Epidermal melanocyte (primary cell): Measurements from ENCODE around the gene RGPD6.
"Not testable (repeated sequence)": the region's sequence is repeated elsewhere in the genome, so short reads cannot be mapped to it uniquely, and the experiment has no call there.

Experiments
- DNase-seq: peaks from one replicate; pipeline ENCODE4 v3.0.0; 2011; ENCODE audit warnings: low spot score; ENCODE audit not compliant: insufficient read length

RGPD6 gene

DNA sequence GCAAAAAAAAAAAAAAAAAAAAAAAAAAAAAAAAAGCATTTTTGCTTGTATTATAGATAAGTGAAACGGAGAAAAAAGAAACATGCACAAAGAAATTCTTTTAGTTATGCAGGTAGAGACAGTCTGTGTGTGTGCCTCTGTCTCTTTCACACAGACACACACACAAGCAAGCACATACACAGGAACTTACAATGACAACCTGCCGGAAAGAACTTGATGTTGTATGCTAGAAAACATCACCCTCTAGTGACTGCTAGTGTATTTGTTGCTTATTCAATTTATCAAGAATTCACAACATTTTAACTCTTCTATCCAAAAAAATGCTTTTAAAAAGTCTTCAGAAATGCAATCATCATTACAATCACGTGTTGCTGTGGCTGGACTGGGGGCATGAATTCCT lies 95.8 kb downstream of the RGPD6 start:
- not testable (repeated sequence) for DNase-seq

DNA sequence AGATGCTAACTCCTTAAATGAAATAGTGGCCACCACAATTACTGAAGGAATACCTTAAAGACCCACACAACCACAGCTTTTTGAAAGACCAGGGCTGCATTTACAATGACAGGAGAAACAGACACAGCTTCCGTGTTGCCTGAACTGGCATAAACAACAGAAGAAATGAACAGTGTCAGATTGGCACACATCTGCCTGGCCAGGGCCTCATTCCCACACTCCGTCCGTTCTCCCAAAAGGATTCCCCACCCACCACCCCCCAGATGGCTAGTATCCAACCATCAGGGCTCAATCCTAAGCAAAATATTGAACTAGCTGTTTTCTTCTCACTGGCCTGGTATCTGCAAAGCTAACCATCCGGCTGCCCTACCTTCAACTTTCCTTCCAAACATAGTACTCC lies 96.9 kb downstream of the RGPD6 start:
- not testable (repeated sequence) for DNase-seq

DNA sequence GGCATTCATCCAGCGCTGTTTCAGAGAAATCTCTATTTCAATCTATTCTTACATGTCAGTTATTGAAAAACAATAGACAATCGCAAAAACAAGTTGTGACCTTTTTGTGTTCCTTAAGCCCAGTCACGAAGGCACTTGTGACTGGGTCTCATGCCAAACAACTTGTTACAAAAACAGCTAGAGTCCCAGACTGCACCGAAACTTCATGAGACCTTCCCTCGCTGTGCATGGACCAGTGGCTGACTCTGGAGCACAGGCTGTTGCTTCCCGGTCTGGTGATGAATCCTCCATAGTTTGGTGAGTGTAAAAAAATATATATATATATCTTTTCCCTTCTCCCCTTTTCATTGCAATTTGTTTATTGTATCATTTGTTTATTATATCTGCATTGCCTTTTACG lies 99.7 kb downstream of the RGPD6 start:
- DNase-seq: not testable (repeated sequence)

- DNase-seq: not testable (repeated sequence)
These were observed 100.1 kb downstream of the RGPD6 start for GRCh38 chr2:110476952-110477351.

DNA sequence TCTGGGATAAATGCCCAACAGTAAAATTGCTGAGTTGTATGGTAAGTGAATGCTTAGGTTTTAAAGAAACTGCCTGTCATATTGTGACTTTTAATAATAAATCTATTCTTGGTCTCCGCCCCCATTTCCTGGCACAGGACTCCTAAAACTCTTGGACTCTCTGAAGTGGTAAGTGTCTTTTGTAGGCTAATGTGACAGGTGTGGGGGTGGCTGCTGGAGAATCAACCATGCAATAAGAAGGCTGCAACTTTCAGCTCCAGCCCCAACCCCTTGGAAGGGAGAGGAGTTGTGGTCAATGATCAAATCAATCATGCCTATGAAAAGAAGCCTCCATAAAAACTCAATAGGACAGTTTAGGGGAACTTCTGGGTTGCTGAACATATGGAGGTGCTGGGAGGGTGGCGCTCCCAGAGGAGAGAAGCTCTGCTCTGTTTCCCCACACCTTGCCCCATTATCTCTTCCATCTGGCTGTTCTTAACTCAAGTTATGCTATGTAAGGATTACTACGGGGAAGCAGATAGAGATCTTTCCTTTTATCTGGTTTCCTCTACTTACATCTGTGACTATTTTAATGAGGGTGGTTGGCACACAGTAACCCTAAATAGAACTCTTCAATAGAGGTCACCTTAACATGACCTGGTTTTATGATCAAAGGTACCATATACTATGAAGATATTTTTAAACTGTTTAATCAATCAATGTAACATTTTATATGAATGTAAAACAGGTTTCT lies 101.2 kb downstream of the RGPD6 start:
- DNase-seq: not testable (repeated sequence)

- not testable (repeated sequence) for DNase-seq
These were observed 102.1 kb downstream of the RGPD6 start for GRCh38 chr2:110474898-110475297.

DNA sequence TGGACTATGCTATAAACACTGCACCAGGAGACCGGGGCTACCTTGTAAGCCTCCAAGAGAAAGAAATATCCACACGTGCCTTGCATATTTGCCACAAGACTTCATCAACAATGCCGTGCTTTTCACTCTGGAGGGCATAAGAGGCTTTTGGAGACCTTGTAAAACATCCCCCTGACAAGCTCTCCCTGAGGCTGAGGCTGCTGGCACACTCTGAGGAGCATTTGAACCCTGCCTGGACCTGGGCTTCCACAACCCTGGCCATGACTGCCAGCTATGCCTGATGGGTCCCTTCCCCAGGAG lies 104.0 kb downstream of the RGPD6 start:
- not testable (repeated sequence) for DNase-seq

DNA sequence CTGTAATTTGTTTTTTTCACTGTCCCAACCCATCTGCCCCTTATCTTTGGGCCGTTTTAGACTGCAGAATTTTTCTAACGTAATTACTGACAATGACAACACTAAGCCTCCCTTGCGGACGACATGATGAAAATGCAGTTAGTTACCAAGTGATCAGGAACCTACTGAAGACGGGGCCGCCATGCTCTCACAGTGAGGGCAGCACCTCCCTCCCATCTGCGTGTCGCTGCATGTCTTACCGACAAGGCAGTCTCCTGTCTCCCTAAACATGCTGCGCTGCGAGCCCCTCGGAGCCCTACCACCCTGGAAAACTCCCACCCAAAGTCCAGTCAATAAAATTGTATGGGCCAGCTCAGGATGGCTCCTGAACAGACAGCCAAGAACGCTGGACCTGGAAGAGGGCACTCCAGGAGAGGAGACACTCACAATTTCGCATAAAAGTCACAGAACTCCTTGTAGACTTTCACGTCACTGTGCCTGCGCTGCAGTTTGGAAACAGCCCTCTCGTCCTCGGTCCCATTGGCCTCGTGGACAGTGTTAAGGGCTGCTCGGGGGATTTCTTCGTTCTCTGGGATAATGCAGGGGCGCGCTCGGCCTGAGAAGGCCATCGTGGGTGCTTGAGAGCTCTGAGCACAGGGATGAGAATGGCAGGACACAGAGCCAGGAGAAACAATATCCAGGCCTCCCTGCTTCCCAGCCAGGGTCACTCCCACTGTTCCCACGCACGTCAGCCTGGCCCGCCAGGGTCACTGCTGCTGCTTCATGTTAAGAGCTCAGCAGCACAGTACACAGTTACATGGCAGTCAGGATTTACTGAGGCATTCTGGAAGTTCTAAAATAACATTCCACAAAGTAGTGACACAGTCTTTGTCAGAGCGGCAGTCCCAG lies 104.6 kb downstream of the RGPD6 start, which contains the start of gene LIMS4:
TSS of gene LIMS4 (minus strand) at position 646 of the 888 bp plus-strand sequence. CDS start at position 608, 38 bp downstream.
- not testable (repeated sequence) for DNase-seq

GRCh38 chr2:110468921-110469320 lies 108.1 kb downstream of the RGPD6 start:
- DNase-seq: not testable (repeated sequence)

DNA sequence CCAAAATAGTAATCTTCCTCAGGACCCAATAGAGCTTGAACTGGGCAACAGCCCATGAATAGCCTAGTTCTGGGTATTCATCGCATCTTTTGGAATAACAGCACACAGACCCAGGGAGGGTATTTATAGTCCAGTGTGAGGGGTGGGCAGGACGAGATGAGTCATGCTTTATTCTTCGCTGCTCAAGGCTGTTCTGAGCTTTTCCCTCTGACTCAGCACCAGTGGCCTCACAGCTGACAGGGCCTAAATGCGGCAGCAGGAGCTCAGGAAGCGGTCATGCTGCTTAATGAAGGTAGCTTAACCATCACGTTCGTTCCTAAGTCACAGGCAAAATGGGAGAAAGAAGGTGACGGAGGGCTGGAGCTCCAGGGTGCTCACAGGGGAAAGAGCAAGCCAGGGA lies 111.7 kb downstream of the RGPD6 start:
- not testable (repeated sequence) for DNase-seq
